ENCODE data around the gene METTL8.

Gene METTL8

GRCh38 chr2:171470129-171470528 is 36.3 kb upstream of the METTL8 start:
- no peak for TF ChIP-seq CTCF (IDR thresholded peaks at IDR 0.05; ENCODE audit: low read depth, low read length)
- H3K4me3 ChIP-seq (replicated peaks in 1 of 2; ENCODE audit: low read depth in 2 of 2, low read length in 2 of 2) = no peak overlapping the region
- no peak for DNase-seq (ENCODE audit: low read depth in 2 of 2)

GRCh38 chr2:171469176-171469575 is 35.4 kb upstream of the METTL8 start:
- no peak for DNase-seq (ENCODE audit: low read depth in 2 of 2)
- H3K4me3 ChIP-seq (replicated peaks in 1 of 2; ENCODE audit: low read depth in 2 of 2, low read length in 2 of 2) = no peak overlapping the region
- TF ChIP-seq CTCF (IDR thresholded peaks at IDR 0.05; ENCODE audit: low read depth, low read length) = no peak

GRCh38 chr2:171460537-171460936 is 26.7 kb upstream of the METTL8 start:
- no peak overlapping the region for H3K4me3 ChIP-seq (replicated peaks in 1 of 2; ENCODE audit: low read depth in 2 of 2, low read length in 2 of 2)
- DNase-seq (ENCODE audit: low read depth in 2 of 2) = no peak

GRCh38 chr2:171459498-171459897 is 25.7 kb upstream of the METTL8 start:
- no peak for DNase-seq (ENCODE audit: low read depth in 2 of 2)
- no peak for TF ChIP-seq CTCF (IDR thresholded peaks at IDR 0.05; ENCODE audit: low read depth, low read length)
- no peak overlapping the region for H3K4me3 ChIP-seq (replicated peaks in 1 of 2; ENCODE audit: low read depth in 2 of 2, low read length in 2 of 2)

More at GRCh38 chr2:171460537-171460936, 26.7 kb upstream of the METTL8 start:
- no peak for TF ChIP-seq CTCF (IDR thresholded peaks at IDR 0.05; ENCODE audit: low read depth, low read length)

GRCh38 chr2:171452773-171453172 is 19.0 kb upstream of the METTL8 start:
- H3K4me3 ChIP-seq (replicated peaks in 1 of 2; ENCODE audit: low read depth in 2 of 2, low read length in 2 of 2) = no peak overlapping the region
- DNase-seq (ENCODE audit: low read depth in 2 of 2) = no peak
- no peak for TF ChIP-seq CTCF (IDR thresholded peaks at IDR 0.05; ENCODE audit: low read depth, low read length)

- DNase-seq (ENCODE audit: low read depth in 2 of 2) = no peak
- no peak overlapping the region for H3K4me3 ChIP-seq (replicated peaks in 1 of 2; ENCODE audit: low read depth in 2 of 2, low read length in 2 of 2)
- TF ChIP-seq CTCF (IDR thresholded peaks at IDR 0.05; ENCODE audit: low read depth, low read length) = no peak
These were observed 17.3 kb upstream of the METTL8 start for GRCh38 chr2:171451074-171451473.

- DNase-seq (ENCODE audit: low read depth in 2 of 2) = peak in 1 of 2 donors; percentile 4
- TF ChIP-seq CTCF (IDR thresholded peaks at IDR 0.05; ENCODE audit: low read depth, low read length) = no peak
- no peak overlapping the region for H3K4me3 ChIP-seq (replicated peaks in 1 of 2; ENCODE audit: low read depth in 2 of 2, low read length in 2 of 2)
These were observed 13.9 kb upstream of the METTL8 start for GRCh38 chr2:171447675-171448074.

Measured in cardiac fibroblast (primary cell).